H1 (cell line): ENCODE results near the gene CENPP. TPM values are rescaled to one million over a fixed set of nuclear protein-coding genes. Genes with fewer than 3 reads are reported as not detected.

Experiments
- CTCF ChIA-PET: fragments of 300-600 bp; sonication (Branson Sonifier 250); formaldehyde crosslinking; loops from one replicate; lab custom pipeline; 2021; ENCODE audit not compliant: partially characterized antibody; lab: Charles Lee
- POLR2A ChIA-PET: fragments of 300-600 bp; sonication (Branson Sonifier 250); formaldehyde crosslinking; loops from one replicate; lab custom pipeline; 2021; ENCODE audit warnings: inconsistent platforms; ENCODE audit not compliant: partially characterized antibody; lab: Charles Lee
- DNase-seq, 2 experiments: peaks; one replicate each; pipeline versions ENCODE4 v3.0.0 to v3.0.0-alpha.2; 2010 to 2022; ENCODE audit warnings: low spot score in 2 of 2, low read depth in 1 of 2, mixed read lengths in 1 of 2
- FAIRE-seq: peaks from 2 replicates; lab custom pipeline; 2011; peaks lifted over from hg19 to GRCh38; lab: Jason Lieb, UNC
- H2AFZ ChIP-seq: 2 replicates; pipeline ENCODE4 v1.8.1; 2012; ENCODE audit warnings: low read length, inconsistent platforms
- H2AK5ac ChIP-seq: 2 replicates; pipeline ENCODE4 v1.6.1; 2013; ENCODE audit warnings: low read depth, low read length
- H2BK120ac ChIP-seq: replicated peaks from 2 replicates; pipeline ENCODE3; 2013; ENCODE audit warnings: low read depth, low read length, inconsistent platforms
- H2BK12ac ChIP-seq: 2 replicates; pipeline ENCODE4 v1.6.1; 2013; ENCODE audit warnings: low read depth, low read length
- H2BK15ac ChIP-seq: 2 replicates; pipeline ENCODE4 v1.6.1; 2013; ENCODE audit warnings: low read length
- H2BK20ac ChIP-seq: 2 replicates; pipeline ENCODE4 v1.6.1; 2013; ENCODE audit warnings: low read length
- H2BK5ac ChIP-seq: 2 replicates; pipeline ENCODE4 v1.6.1; 2013; ENCODE audit warnings: low read depth, low read length
- H3K14ac ChIP-seq: 2 replicates; pipeline ENCODE4 v1.6.1; 2013; ENCODE audit warnings: inconsistent platforms; ENCODE audit not compliant: insufficient read length
- H3K18ac ChIP-seq: 2 replicates; pipeline ENCODE4 v1.6.1; 2013; ENCODE audit warnings: low read length; ENCODE audit errors: extremely low read depth
- H3K23ac ChIP-seq: 2 replicates; pipeline ENCODE4 v1.6.1; 2013; ENCODE audit warnings: inconsistent platforms; ENCODE audit not compliant: insufficient read length
- H3K23me2 ChIP-seq: 2 replicates; pipeline ENCODE4 v1.6.1; 2013; ENCODE audit warnings: low read depth, low read length
- H3K27ac ChIP-seq: 2 replicates; pipeline ENCODE4 v1.6.1; 2011; ENCODE audit warnings: low read depth, low read length, inconsistent platforms
- H3K27me3 ChIP-seq, 4 experiments: replicated peaks in 1 of 4; 1 replicate in 1 of 4; 2 replicates in 3 of 4; pipeline versions ENCODE4 v1.6.1 to v1.8.1; 2011 to 2013; ENCODE audit warnings: low read length in 3 of 4, mild to moderate bottlenecking in 3 of 4, inconsistent platforms in 2 of 4, mixed read lengths in 2 of 4, moderate library complexity in 1 of 4; ENCODE audit not compliant: control insufficient read depth in 3 of 4, insufficient read depth in 3 of 4; ENCODE audit errors: extremely low read depth in 1 of 4
- H3K36me3 ChIP-seq, 4 experiments: 2 replicates each; pipeline versions ENCODE4 v1.6.1 to v1.8.1; 2011 to 2013; ENCODE audit warnings: mild to moderate bottlenecking in 4 of 4, low read length in 3 of 4, moderate library complexity in 2 of 4, control low read depth in 1 of 4, inconsistent platforms in 1 of 4; ENCODE audit not compliant: insufficient read depth in 4 of 4, control insufficient read depth in 2 of 4
- H3K4ac ChIP-seq: replicated peaks from 2 replicates; pipeline ENCODE3; 2013; ENCODE audit warnings: low read length, low read depth, mixed read lengths, inconsistent platforms; ENCODE audit not compliant: insufficient read length
- H3K4me1 ChIP-seq, 4 experiments: replicated peaks in 1 of 4; 1 replicate in 1 of 4; 2 replicates in 3 of 4; pipeline versions ENCODE4 v1.6.1 to v1.8.1; 2011 to 2013; ENCODE audit warnings: low read length in 3 of 4, inconsistent platforms in 2 of 4, mixed read lengths in 1 of 4; ENCODE audit not compliant: insufficient read depth in 4 of 4, control insufficient read depth in 3 of 4
- H3K4me2 ChIP-seq, 2 experiments: 2 replicates each; pipeline versions ENCODE4 v1.6.1 to v1.8.1; 2011 to 2013; ENCODE audit warnings: low read depth in 2 of 2, low read length in 2 of 2, control low read depth in 1 of 2, inconsistent platforms in 1 of 2, mild to moderate bottlenecking in 1 of 2; ENCODE audit not compliant: insufficient read depth in 1 of 2
- H3K4me3 ChIP-seq, 4 experiments: fragments of 200-600, 300-600 bp in 1 of 4; sonication (generic), shearing (Covaris generic), sonication (Bioruptor Twin) in 1 of 4; 2 replicates each; pipeline versions ENCODE4 v1.5.1 to v1.8.1; 2011 to 2016; ENCODE audit warnings: low read length in 4 of 4, low read depth in 3 of 4, control low read depth in 2 of 4, inconsistent platforms in 2 of 4, mild to moderate bottlenecking in 2 of 4, mixed read lengths in 1 of 4, moderate library complexity in 1 of 4; ENCODE audit not compliant: insufficient read depth in 2 of 4; ENCODE audit errors: extremely low read depth in 1 of 4
- H3K56ac ChIP-seq: replicated peaks from 2 replicates; pipeline ENCODE3; 2013; ENCODE audit warnings: low read depth, mild to moderate bottlenecking, mixed read lengths, low read length, inconsistent platforms; ENCODE audit not compliant: insufficient read length
- H3K79me1 ChIP-seq: 2 replicates; pipeline ENCODE4 v1.6.1; 2013; ENCODE audit warnings: low read depth, low read length, control low read depth
- H3K79me2 ChIP-seq, 2 experiments: 2 replicates each; pipeline versions ENCODE4 v1.6.1 to v1.8.1; 2012 to 2013; ENCODE audit warnings: low read length in 2 of 2, mild to moderate bottlenecking in 2 of 2, inconsistent platforms in 1 of 2; ENCODE audit not compliant: insufficient read depth in 2 of 2, control insufficient read depth in 1 of 2
- H3K9ac ChIP-seq, 4 experiments: replicated peaks in 1 of 4; 1 replicate in 1 of 4; 2 replicates in 3 of 4; pipeline versions ENCODE4 v1.6.1 to v1.8.1; 2011 to 2013; ENCODE audit warnings: low read depth in 3 of 4, low read length in 3 of 4, control low read depth in 2 of 4, mild to moderate bottlenecking in 2 of 4, moderate library complexity in 2 of 4, inconsistent platforms in 1 of 4; ENCODE audit errors: extremely low read depth in 1 of 4
- H3K9me3 ChIP-seq, 2 experiments: 2 replicates each; pipeline versions ENCODE4 v1.6.1 to v1.8.1; 2012 to 2013; ENCODE audit warnings: mild to moderate bottlenecking in 2 of 2, moderate library complexity in 2 of 2, control low read depth in 1 of 2, inconsistent platforms in 1 of 2, low read depth in 1 of 2, low read length in 1 of 2, mixed read lengths in 1 of 2; ENCODE audit not compliant: insufficient read depth in 2 of 2
- H4K20me1 ChIP-seq, 2 experiments: replicated peaks in 1 of 2; 2 replicates each; pipeline versions ENCODE3 to v1.8.1; 2011 to 2013; ENCODE audit warnings: inconsistent platforms in 2 of 2, low read length in 2 of 2, mild to moderate bottlenecking in 1 of 2; ENCODE audit not compliant: insufficient read depth in 2 of 2, control insufficient read depth in 1 of 2
- H4K5ac ChIP-seq: 2 replicates; pipeline ENCODE4 v1.6.1; 2013; ENCODE audit warnings: low read length, low read depth, mixed read lengths, inconsistent platforms; ENCODE audit not compliant: insufficient read length
- H4K8ac ChIP-seq: 2 replicates; pipeline ENCODE4 v1.8.0; 2013; ENCODE audit warnings: mild to moderate bottlenecking, moderate library complexity, low read length, inconsistent platforms; ENCODE audit not compliant: insufficient read depth; ENCODE audit errors: extremely low read depth
- H4K91ac ChIP-seq: replicated peaks from 2 replicates; pipeline ENCODE3; 2013; ENCODE audit warnings: low read length, mixed read lengths, inconsistent platforms; ENCODE audit not compliant: insufficient read length
- CHD1 ChIP-seq: IDR thresholded peaks from 2 replicates; pipeline ENCODE4 v1.6.1; 2012; ENCODE audit warnings: low read depth, low read length, improper control_type of control experiment
- CHD2 ChIP-seq: IDR thresholded peaks from 2 replicates; pipeline ENCODE4 v1.6.1; 2012; ENCODE audit warnings: low read length, improper control_type of control experiment
- KDM4A ChIP-seq: IDR thresholded peaks from one replicate; pipeline ENCODE4 v1.7.1; 2012; ENCODE audit warnings: low read depth, mild to moderate bottlenecking, moderate library complexity, low read length, inconsistent platforms; ENCODE audit not compliant: severe bottlenecking
- KDM5A ChIP-seq: fragments of 200-600 bp; IDR thresholded peaks from 2 replicates; pipeline ENCODE4 v1.7.1; 2012; ENCODE audit warnings: mild to moderate bottlenecking, low read length, inconsistent platforms, mixed read lengths
- POLR2AphosphoS5 ChIP-seq: IDR thresholded peaks from 2 replicates; pipeline ENCODE4 v1.6.1; 2011; ENCODE audit warnings: low read depth, low read length
- SRF ChIP-seq: IDR thresholded peaks from 2 replicates; pipeline ENCODE4 v1.6.1; 2011; ENCODE audit warnings: mild to moderate bottlenecking, low read depth, low read length, moderate library complexity
- TAF1 ChIP-seq: IDR thresholded peaks from 2 replicates; pipeline ENCODE4 v1.6.1; 2011; ENCODE audit warnings: mild to moderate bottlenecking, low read depth, low read length
- TBP ChIP-seq: IDR thresholded peaks from 2 replicates; pipeline ENCODE4 v1.6.1; 2011; ENCODE audit warnings: low read depth, low read length, improper control_type of control experiment
- YY1 ChIP-seq: IDR thresholded peaks from 2 replicates; pipeline ENCODE4 v1.6.1; 2011; ENCODE audit warnings: low read depth, mild to moderate bottlenecking, low read length
- WGBS, 2 experiments: shearing (Covaris generic) in 1 of 2; methylation state at CpG; one replicate each; pipeline versions ENCODE4 v1.1.6 to v1.1.7; 2013 to 2015; ENCODE audit warnings: low lambda C conversion rate in 2 of 2, mixed read lengths in 2 of 2, inconsistent platforms in 1 of 2, low coverage in 1 of 2, missing lambda C conversion rate in 1 of 2; ENCODE audit not compliant: insufficient replicate concordance in 2 of 2, insufficient coverage in 1 of 2, insufficient read length in 1 of 2; ENCODE audit errors: extremely low coverage in 1 of 2, missing lambda C conversion rate in 1 of 2; 5-methylcytosine and 5-hydroxymethylcytosine counted together
- polyA plus RNA-seq, 7 experiments: library from polyadenylated mRNA; depleted of rRNA in 3 of 7; stranded (reverse) in 5 of 7; unstranded in 2 of 7; fragments of >200 nt in 5 of 7; fragments of 200-250 nt in 2 of 7; gene quantifications; 1 replicate in 5 of 7; 2 replicates in 1 of 7; 4 replicates in 1 of 7; pipeline versions ENCODE4 v1.2.1 to v1.2.3, GENCODE V29; 2011 to 2013; ENCODE audit warnings: missing spikeins in 2 of 7, mixed read lengths in 2 of 7
- total RNA-seq: library from RNA; stranded (reverse); fragmentation: NEBNext Ultra II Directional; extraction: Animal tissue kit (Norgen Biotek cat#: 25700); gene quantifications from 2 replicates; pipeline ENCODE4 v1.2.1, GENCODE V29; 2021
- TF ChIP-seq, protein P1 (sequence below): IDR thresholded peaks from 2 replicates; pipeline ENCODE4 v1.6.1; 2012; ENCODE audit warnings: inconsistent platforms
- TF ChIP-seq, protein P2 (sequence below): IDR thresholded peaks from 2 replicates; pipeline ENCODE4 v1.6.1; 2012; ENCODE audit warnings: low read length, inconsistent platforms

CENPP gene
- total and polyA plus RNA-seq, 2 of the 8 experiments (the other 6 are each of a cell fraction or from before 2014, with no cell fraction given) = 2.7 to 10.8 TPM

DNA sequence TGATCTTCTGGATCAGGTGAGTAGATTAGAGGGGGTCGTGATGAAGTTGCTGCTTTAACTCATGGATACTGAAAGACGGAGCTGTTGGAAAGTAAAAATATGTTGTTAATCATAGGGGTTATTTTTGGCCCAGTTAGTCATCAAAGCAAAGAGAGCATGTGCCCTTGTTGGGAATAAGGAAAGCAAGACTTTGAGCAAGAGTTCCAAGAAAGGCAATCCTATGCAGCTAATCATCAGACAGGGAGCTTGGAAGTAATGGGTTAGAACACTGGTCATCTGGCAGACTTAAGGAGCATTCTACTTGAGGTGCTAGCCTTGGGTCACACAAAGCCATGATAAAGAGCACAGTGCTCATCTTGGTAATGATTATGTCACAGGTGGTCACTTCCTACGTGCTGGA, 138.2 kb downstream of the CENPP start:
- no peaks in the 10 kb centered on the region for H3K27me3 ChIP-seq
- H2BK120ac ChIP-seq = no peak overlapping the region
- H3K79me2 ChIP-seq = no peaks in the 10 kb centered on the region
- H2BK15ac ChIP-seq = no peak overlapping the region
- POLR2A ChIA-PET = no interaction called here
- H4K91ac ChIP-seq = no peak overlapping the region
- FAIRE-seq = no peak
- H3K4me3 ChIP-seq = no peak overlapping the region
- CTCF ChIA-PET = interaction anchor here (1.0 to 1.2 kb wide), 4 partner anchors 9 to 325 kb away, joined by 3 read pairs; no protein-coding TSS in a partner anchor
- H2AFZ ChIP-seq = no peak overlapping the region
- H4K8ac ChIP-seq = no peak overlapping the region
- H3K79me1 ChIP-seq = no peaks in the 10 kb centered on the region
- no peaks in the 10 kb centered on the region for H3K23me2 ChIP-seq
- no peak overlapping the region for H3K27ac ChIP-seq
- H3K18ac ChIP-seq = no peak overlapping the region
- H2BK12ac ChIP-seq = no peak overlapping the region
- no peak overlapping the region for H2AK5ac ChIP-seq
- H4K20me1 ChIP-seq = no peaks in the 10 kb centered on the region
- H3K23ac ChIP-seq = no peak overlapping the region
- H4K5ac ChIP-seq = no peak overlapping the region
- no peak overlapping the region for H3K9ac ChIP-seq
- H3K9me3 ChIP-seq = no peaks in the 10 kb centered on the region
- no peak overlapping the region for H3K14ac ChIP-seq
- no peak overlapping the region for H3K4me2 ChIP-seq
- H2BK20ac ChIP-seq = no peak overlapping the region
- H3K56ac ChIP-seq = no peak overlapping the region
- H2BK5ac ChIP-seq = no peak overlapping the region
- WGBS, 2 experiments = 89% methylated on average over 3 of the region's 3 CpGs; no CpG with 5 or more reads in 1 of the 2 experiments
- no peak for DNase-seq
- H3K4ac ChIP-seq = no peak overlapping the region
- no peaks in the 10 kb centered on the region for H3K4me1 ChIP-seq
- no peaks in the 10 kb centered on the region for H3K36me3 ChIP-seq
- TF ChIP-seq YY1 = no peak
- no peak for TF ChIP-seq POLR2AphosphoS5
- TF ChIP-seq, protein P1, sequence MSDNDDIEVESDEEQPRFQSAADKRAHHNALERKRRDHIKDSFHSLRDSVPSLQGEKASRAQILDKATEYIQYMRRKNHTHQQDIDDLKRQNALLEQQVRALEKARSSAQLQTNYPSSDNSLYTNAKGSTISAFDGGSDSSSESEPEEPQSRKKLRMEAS = no peak
- TF ChIP-seq CHD2 = no peak
- TF ChIP-seq TBP = no peak
- no peak for TF ChIP-seq KDM4A
- TF ChIP-seq KDM5A = no peak
- TF ChIP-seq, protein P2, sequence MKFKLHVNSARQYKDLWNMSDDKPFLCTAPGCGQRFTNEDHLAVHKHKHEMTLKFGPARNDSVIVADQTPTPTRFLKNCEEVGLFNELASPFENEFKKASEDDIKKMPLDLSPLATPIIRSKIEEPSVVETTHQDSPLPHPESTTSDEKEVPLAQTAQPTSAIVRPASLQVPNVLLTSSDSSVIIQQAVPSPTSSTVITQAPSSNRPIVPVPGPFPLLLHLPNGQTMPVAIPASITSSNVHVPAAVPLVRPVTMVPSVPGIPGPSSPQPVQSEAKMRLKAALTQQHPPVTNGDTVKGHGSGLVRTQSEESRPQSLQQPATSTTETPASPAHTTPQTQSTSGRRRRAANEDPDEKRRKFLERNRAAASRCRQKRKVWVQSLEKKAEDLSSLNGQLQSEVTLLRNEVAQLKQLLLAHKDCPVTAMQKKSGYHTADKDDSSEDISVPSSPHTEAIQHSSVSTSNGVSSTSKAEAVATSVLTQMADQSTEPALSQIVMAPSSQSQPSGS = no peak
- no peak for TF ChIP-seq SRF
- TF ChIP-seq TAF1 = no peak
- no peak for TF ChIP-seq CHD1
